Thymus (tissue), 11 donors: ENCODE measurements around the gene KLC3. TPM values are rescaled to one million over a fixed set of nuclear protein-coding genes. Genes with fewer than 3 reads are reported as not detected.
"Not testable (repeated sequence)": the region's sequence is repeated elsewhere in the genome, so short reads cannot be mapped to it uniquely, and the experiment has no call there.

Experiments used
- DNase-seq, 9 donors: peaks; one replicate each; pipeline ENCODE4 v3.0.0-alpha.2; 2013; ENCODE audit warnings: low spot score in 9 of 9, low read depth in 6 of 9, missing footprints in 1 of 9
- H3K27ac ChIP-seq, 2 donors: one replicate each; pipeline ENCODE4 v1.5.1; 2013; ENCODE audit warnings: control low read depth in 1 of 2, low read depth in 1 of 2, low read length in 1 of 2, mild to moderate bottlenecking in 1 of 2, moderate library complexity in 1 of 2
- H3K27me3 ChIP-seq, 2 donors: one replicate each; pipeline ENCODE4 v1.5.1; 2013; ENCODE audit warnings: low read length in 1 of 2; ENCODE audit not compliant: control insufficient read depth in 2 of 2, insufficient read depth in 1 of 2
- H3K36me3 ChIP-seq, 2 donors: one replicate each; pipeline ENCODE4 v1.5.1; 2013; ENCODE audit warnings: low read length in 1 of 2, mild to moderate bottlenecking in 1 of 2, moderate library complexity in 1 of 2; ENCODE audit not compliant: control insufficient read depth in 2 of 2, insufficient read depth in 2 of 2
- H3K4me1 ChIP-seq, 2 donors: one replicate each; pipeline ENCODE4 v1.5.1; 2013; ENCODE audit warnings: low read length in 2 of 2; ENCODE audit not compliant: control insufficient read depth in 2 of 2, insufficient read depth in 2 of 2
- H3K4me3 ChIP-seq, 2 donors: one replicate each; pipeline ENCODE4 v1.5.1; 2013; ENCODE audit warnings: low read length in 2 of 2, control low read depth in 1 of 2, mild to moderate bottlenecking in 1 of 2
- H3K9me3 ChIP-seq, 2 donors: one replicate each; pipeline ENCODE4 v1.5.1; 2013; ENCODE audit warnings: low read length in 1 of 2, mild to moderate bottlenecking in 1 of 2; ENCODE audit not compliant: control insufficient read depth in 2 of 2, insufficient read depth in 1 of 2
- WGBS: extraction: QIAGEN DNeasy Blood & Tissue Kit; methylation state at CpG from one replicate; pipeline ENCODE4 v1.1.7; 2013; 5-methylcytosine and 5-hydroxymethylcytosine counted together
- polyA plus RNA-seq: library from polyadenylated mRNA; stranded (reverse); fragments of 200-250 nt; gene quantifications from one replicate; pipeline ENCODE4 v1.2.3, GENCODE V29; 2013
- total RNA-seq: library from RNA; stranded (reverse); fragments of 120-200 nt; gene quantifications from one replicate; pipeline ENCODE4 v1.2.4, GENCODE V29; 2013
- donor health status: healthy.

The KLC3 gene
- total and polyA plus RNA-seq, 2 donors = 2.5 to 5.5 TPM

DNA sequence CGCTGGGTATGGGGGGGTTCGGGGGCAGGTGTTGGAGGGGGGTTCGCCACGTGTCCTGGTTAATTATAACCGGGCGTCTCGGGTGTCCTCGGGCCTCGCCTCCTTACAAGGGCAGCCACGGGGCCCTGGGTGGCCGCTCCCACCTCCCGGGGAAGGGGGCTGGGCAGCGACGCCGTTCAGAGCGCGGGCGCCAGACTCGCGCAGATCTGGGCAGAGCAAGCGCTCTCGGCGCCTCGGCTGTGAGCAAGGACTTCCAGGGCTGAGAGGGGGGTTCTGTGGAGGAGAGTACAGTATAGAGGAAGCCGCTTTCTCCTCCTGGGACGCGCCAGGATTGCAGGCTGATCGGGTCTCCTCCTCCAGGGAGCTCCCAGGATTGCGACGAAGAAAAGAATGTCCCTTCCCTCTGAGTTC, 16.9 kb upstream of the KLC3 start:
- WGBS = 3% methylated on average over 30 of the region's 30 CpGs
- no peaks in the 10 kb centered on the region for H3K36me3 ChIP-seq
- peak in 3 of 9 donors; percentile 15 to 48 (median 31) for DNase-seq
- peak overlapping the region in 1 of 2 donors; percentile 17 for H3K27ac ChIP-seq
- H3K9me3 ChIP-seq = no peaks in the 10 kb centered on the region
- H3K27me3 ChIP-seq = peaks cover 0 to 26% of the 10 kb centered on the region in 2 donors
- H3K4me1 ChIP-seq = peaks cover 20 to 35% of the 10 kb centered on the region in 2 donors
- H3K4me3 ChIP-seq = peak overlapping the region in 1 of 2 donors; percentile 20

DNA sequence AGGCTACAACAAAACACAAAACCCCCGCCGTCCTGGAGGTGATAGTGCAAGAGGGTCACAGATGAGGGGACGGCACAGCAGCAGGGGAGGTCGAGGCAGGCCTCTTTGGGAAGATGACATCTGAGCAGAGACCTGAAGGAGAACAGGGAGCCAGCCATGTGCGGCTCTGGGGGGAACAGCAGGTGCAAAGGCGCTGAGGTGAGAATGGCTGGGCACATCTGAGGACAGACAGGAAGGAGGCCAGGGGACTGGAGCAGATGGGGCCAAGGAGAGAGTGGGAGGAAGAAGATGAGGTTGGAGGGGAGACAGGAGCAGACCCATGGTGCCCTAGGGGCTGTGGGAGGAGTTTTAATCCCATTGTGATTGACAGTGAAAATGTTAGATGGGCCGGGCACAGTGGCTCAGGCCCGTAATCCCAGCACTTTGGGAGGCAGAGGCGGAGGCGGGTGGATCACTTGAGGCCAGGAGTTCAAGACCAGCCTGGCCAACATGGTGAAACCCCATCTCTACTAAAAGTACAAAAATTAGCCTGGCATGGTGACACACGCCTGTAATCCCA, 16.1 kb upstream of the KLC3 start:
- Histone ChIP-seq H3K27me3 (peaks cover 0 to 26% of the 10 kb centered on the region in 2 donors), H3K27ac (no peak overlapping the region), H3K36me3 (no peaks in the 10 kb centered on the region), H3K9me3 (no peaks in the 10 kb centered on the region), H3K4me1 (peaks cover 20 to 35% of the 10 kb centered on the region in 2 donors), H3K4me3 (no peak overlapping the region)
- WGBS = 73% methylated on average over 11 of the region's 11 CpGs
- DNase-seq = peak in 3 of 9 donors; percentile 13 to 18 (median 15)

DNA sequence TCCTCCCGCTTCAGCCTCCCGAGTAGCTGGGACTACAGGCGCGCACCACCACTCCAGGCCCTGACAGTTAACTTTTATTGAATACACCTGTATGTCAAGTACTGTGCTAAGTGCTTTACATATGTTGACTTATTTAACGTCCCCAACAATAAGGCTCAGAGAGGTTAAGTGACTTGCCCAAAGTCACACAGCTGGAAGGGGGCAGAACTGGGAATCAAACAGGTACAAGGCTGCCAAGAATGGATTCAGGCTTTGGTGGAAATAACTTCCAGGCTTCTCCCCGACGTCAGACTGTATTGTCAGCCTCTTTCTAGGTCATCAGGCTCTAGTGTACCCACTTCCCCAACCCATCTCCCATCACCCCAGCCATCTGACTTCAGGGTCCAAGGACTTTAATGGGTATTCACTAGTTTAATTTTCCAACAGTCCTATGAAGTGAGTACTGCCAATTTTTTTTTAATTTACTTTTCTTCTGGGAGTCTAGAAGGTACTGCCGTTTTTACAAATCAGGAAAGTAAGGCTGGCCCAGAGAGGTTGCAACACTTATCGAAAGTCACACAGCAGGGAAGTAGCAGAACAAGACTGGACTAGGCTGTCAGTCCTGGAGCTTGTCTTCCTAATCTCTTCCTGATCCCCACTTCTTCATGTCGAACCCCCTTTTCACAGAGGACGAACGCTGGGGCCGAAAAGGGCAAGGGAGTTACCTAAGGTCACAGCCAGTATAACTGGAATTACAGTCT, 13.0 kb upstream of the KLC3 start:
- Histone ChIP-seq H3K27me3 (peaks cover 0 to 21% of the 10 kb centered on the region in 2 donors), H3K4me1 (peaks cover 12 to 20% of the 10 kb centered on the region in 2 donors), H3K36me3 (no peaks in the 10 kb centered on the region), H3K4me3 (no peak overlapping the region), H3K27ac (no peak overlapping the region), H3K9me3 (no peaks in the 10 kb centered on the region)
- WGBS = 81% methylated on average over 13 of the region's 13 CpGs
- no peak for DNase-seq

DNA sequence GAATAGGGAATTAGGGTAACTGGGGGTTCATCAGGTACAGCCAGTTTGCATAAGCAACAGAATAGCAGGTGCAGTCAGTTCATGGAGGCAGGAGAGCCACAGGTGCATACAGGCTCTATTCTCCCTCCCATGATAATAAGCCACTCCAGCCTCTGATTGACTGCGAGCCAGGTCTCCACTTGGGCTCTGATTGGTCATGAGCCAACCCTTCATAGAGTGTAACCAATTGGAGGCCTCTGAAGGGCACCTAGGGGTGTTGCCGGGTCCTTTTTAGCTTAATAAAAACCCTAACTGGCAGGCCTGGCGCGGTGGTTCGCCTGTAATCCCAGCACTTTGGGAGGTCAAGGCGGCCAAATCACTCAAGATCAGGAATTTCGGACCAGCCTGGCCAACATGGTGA, 9.1 kb upstream of the KLC3 start:
- H3K4me1 ChIP-seq = no peaks in the 10 kb centered on the region
- no peak overlapping the region for H3K27ac ChIP-seq
- H3K9me3 ChIP-seq = no peaks in the 10 kb centered on the region
- 94% methylated on average over 7 of the region's 7 CpGs for WGBS
- H3K36me3 ChIP-seq = no peaks in the 10 kb centered on the region
- DNase-seq = no peak
- no peak overlapping the region for H3K4me3 ChIP-seq
- H3K27me3 ChIP-seq = no peaks in the 10 kb centered on the region

DNA sequence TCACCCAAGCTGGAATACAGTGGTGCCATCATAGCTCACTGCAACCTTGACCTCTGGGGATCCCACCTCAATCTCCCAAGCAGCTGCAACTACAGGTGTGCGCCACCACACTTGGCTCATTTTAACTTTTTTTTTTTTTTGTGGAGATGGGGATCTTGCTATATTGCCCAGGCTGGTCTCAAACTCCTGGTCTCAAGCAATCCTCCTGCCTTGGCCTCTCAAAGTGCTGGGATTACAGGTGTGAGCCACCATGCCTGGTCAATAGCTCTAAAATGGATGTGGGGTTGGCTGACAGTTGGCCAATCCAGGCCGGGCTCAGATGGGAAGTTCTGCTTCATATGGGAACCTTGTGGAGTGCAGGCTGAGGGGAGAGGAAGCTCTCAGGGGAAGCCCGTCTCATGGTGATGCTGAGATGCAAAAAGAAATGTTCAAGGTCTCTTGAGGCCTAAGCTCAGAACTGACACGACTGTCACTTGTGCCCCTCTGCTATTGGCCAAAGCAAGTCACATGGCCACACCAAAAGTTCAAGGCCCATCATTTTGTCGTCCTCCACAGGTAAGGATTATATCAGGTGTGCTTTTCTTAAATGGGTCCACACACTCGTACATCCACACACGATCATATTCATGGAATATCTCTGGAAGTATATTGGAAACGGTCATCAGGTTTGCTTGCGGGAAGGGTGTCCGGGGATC, 6.8 kb upstream of the KLC3 start:
- DNase-seq = no peak
- Histone ChIP-seq H3K4me3 (no peak overlapping the region), H3K36me3 (no peaks in the 10 kb centered on the region), H3K27me3 (peaks cover 0 to under 1% of the 10 kb centered on the region in 2 donors), H3K27ac (no peak overlapping the region), H3K9me3 (no peaks in the 10 kb centered on the region), H3K4me1 (peaks cover 2 to 4% of the 10 kb centered on the region in 2 donors)
- WGBS = 95% methylated on average over 10 of the region's 10 CpGs

DNA sequence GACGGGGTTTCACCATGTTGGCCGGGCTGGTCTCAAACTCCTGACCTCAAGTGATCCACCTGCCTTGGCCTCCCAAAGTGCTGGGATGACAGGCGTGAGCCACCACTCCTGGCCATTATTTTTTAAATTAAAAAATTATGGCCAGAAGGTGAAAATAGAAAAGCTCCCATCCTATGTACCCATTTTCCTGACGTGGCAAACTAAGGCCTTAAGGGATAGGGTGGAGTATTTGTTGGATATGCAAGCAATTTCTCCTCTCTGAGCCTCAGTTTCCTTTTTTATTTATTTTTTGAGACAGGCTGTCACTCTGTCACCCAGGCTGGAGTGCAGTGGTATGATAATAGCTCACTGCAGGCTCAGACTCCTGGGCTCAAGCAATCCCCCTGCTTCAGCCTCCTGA, 5.7 kb upstream of the KLC3 start:
- not testable (repeated sequence) for H3K4me1 ChIP-seq, H3K9me3 ChIP-seq, H3K4me3 ChIP-seq, H3K36me3 ChIP-seq, H3K27me3 ChIP-seq, H3K27ac ChIP-seq, DNase-seq
- 96% methylated on average over 4 of the region's 4 CpGs for WGBS

DNA sequence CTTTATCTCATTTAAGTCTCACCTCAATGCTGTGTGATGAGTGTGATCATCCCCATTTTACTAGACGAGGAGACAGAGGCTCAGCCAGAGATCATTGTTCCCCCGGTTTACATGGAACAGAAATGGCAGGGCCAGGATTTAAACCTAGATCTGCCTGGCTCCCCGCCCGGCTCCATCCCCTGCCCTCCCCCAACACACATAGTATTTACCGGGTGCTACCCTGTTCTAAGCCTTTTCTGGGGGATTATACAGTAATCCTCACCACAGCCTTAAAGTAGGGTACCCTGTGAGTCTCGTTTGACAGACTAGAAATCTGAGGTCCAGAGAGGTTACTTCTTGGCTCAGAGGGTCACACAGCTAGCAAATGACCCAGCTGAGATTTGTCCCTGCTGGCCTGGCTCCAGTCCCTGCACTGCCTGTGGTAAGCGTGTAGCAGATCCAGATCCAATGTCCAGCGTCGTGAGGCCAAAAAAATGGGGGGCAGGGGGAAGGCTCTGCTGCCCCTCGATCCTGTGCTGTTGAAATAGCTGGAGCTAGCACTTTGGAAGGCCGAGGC, 3.8 kb upstream of the KLC3 start:
- no peaks in the 10 kb centered on the region for H3K9me3 ChIP-seq
- 82% methylated on average over 11 of the region's 11 CpGs for WGBS
- H3K27ac ChIP-seq = no peak overlapping the region
- no peak for DNase-seq
- H3K4me3 ChIP-seq = no peak overlapping the region
- H3K4me1 ChIP-seq = peaks cover 4 to 5% of the 10 kb centered on the region in 2 donors
- H3K36me3 ChIP-seq = no peaks in the 10 kb centered on the region
- peaks cover 7 to 27% of the 10 kb centered on the region in 2 donors for H3K27me3 ChIP-seq

DNA sequence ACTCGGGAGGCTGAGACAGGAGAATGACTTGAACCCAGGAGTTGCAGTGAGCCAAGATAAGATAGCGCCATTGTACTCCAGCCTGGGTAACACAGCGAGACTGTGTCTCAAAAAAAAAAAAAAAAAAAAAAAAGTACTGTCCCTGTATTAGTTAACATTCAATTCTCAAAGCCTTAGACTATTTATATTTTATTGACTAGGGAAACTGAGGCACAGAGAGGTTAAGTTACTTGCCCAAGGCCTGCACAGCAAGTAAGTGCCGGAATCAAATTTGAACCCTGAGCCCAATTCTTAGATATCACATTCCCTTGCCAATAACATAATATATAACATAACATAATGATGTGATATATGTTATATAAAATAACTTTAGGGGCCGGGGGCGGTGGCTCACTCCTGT, 921 bp upstream of the KLC3 start:
- no peak for DNase-seq
- Histone ChIP-seq H3K36me3 (no peaks in the 10 kb centered on the region), H3K4me1 (peaks cover 4 to 5% of the 10 kb centered on the region in 2 donors), H3K27me3 (peaks cover 7 to 51% of the 10 kb centered on the region in 2 donors), H3K9me3 (no peaks in the 10 kb centered on the region), H3K27ac (no peak overlapping the region), H3K4me3 (no peak overlapping the region)
- WGBS = 86% methylated on average over 6 of the region's 6 CpGs
